ENCODE data around the gene UCN2. TPM values are rescaled to one million over a fixed set of nuclear protein-coding genes. Genes with fewer than 3 reads are reported as not detected.

UCN2 gene
- total and polyA plus RNA-seq, 2 experiments from 2014 or later = 0.30 to 1.5 TPM

GRCh38 chr3:48573973-48574585 is 10.5 kb upstream of the UCN2 start:
- WGBS (ENCODE audit: low lambda C conversion rate, missing lambda C conversion rate) = 96% methylated on average over 10 of the region's 10 CpGs
- H3K27ac ChIP-seq = no peak overlapping the region
- H3K4me3 ChIP-seq = no peak overlapping the region
- no peak overlapping the region for H3K4me2 ChIP-seq
- H3K36me3 ChIP-seq (replicated peaks; ENCODE audit: insufficient read depth, low read depth) = no peaks in the 10 kb centered on the region
- no peaks in the 10 kb centered on the region for H3K79me2 ChIP-seq
- no peaks in the 10 kb centered on the region for H4K20me1 ChIP-seq (ENCODE audit: insufficient read depth, poor library complexity, severe bottlenecking)
- no peaks in the 10 kb centered on the region for H3K9me2 ChIP-seq (replicated peaks; ENCODE audit: insufficient read depth)
- no peaks in the 10 kb centered on the region for H3K4me1 ChIP-seq (ENCODE audit: insufficient read depth)
- no peaks in the 10 kb centered on the region for H3K9me3 ChIP-seq (ENCODE audit: low read depth)
- no peaks in the 10 kb centered on the region for H3K27me3 ChIP-seq
- no peak overlapping the region for H2AFZ ChIP-seq
- DNase-seq (ENCODE audit: low spot score) = no peak
- TF ChIP-seq EZH2phosphoT487 (IDR thresholded peaks at IDR 0.05; ENCODE audit: low read depth, severe bottlenecking, unreplicated experiment) (no peak), EZH2 (IDR thresholded peaks at IDR 0.05; ENCODE audit: borderline replicate concordance) (no peak), CTCF (IDR thresholded peaks at IDR 0.05; ENCODE audit: poor library complexity) (no peak)

DNA sequence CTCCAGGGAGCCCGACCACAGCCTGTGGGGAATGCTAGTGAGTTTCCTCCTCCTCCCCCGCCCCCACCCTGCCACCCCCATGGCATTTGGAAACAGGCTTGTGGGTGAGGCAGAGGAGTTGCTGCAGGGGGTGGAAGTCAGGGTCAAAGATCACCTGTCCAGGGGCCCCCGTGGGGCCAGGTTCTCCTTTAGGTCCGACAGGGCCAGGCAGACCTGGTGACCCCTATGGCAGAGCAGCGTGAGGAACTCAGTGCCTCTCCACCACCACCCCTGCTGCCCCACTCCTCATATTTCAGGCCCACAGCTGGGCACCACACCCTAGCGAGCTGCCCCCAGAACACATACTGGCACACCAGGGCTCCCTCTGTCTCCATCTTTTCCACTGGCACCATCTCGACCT is 8.9 kb upstream of the UCN2 start:
- Histone ChIP-seq H3K27me3 (no peaks in the 10 kb centered on the region), H3K4me2 (no peak overlapping the region), H3K27ac (no peak overlapping the region), H2AFZ (no peak overlapping the region), H4K20me1 (ENCODE audit: insufficient read depth, poor library complexity, severe bottlenecking) (no peaks in the 10 kb centered on the region), H3K36me3 (replicated peaks; ENCODE audit: insufficient read depth, low read depth) (no peaks in the 10 kb centered on the region), H3K4me1 (ENCODE audit: insufficient read depth) (no peaks in the 10 kb centered on the region), H3K4me3 (no peak overlapping the region), H3K9me2 (replicated peaks; ENCODE audit: insufficient read depth) (no peaks in the 10 kb centered on the region), H3K79me2 (no peaks in the 10 kb centered on the region), H3K9me3 (ENCODE audit: low read depth) (no peaks in the 10 kb centered on the region)
- no peak for DNase-seq (ENCODE audit: low spot score)
- WGBS (ENCODE audit: low lambda C conversion rate, missing lambda C conversion rate) = 81% methylated on average over 5 of the region's 7 CpGs
- no peak for TF ChIP-seq CTCF (IDR thresholded peaks at IDR 0.05; ENCODE audit: poor library complexity)
- no peak for TF ChIP-seq EZH2phosphoT487 (IDR thresholded peaks at IDR 0.05; ENCODE audit: low read depth, severe bottlenecking, unreplicated experiment)
- no peak for TF ChIP-seq EZH2 (IDR thresholded peaks at IDR 0.05; ENCODE audit: borderline replicate concordance)

DNA sequence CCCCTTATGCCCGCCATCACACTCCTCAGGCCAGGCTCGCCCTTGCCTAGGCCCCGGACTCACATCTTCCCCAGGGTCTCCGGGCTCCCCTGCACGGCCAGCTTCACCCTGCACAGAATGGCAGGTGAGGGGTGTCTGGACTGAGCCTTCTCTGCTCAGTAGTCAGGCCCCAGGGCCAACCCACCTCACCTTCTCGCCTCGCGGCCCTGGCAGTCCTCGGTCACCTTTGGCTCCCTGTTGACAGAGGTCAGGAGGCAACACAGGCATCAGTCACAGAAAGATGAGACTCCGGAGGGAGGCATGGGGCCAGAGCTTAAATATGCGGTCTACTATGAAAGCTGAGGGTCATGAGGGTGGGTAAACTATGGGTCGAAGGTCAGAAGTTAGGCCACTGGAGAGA is 8.4 kb upstream of the UCN2 start:
- Histone ChIP-seq H3K27me3 (no peaks in the 10 kb centered on the region), H4K20me1 (ENCODE audit: insufficient read depth, poor library complexity, severe bottlenecking) (no peaks in the 10 kb centered on the region), H3K36me3 (replicated peaks; ENCODE audit: insufficient read depth, low read depth) (no peaks in the 10 kb centered on the region), H3K79me2 (no peaks in the 10 kb centered on the region), H3K4me2 (no peak overlapping the region), H2AFZ (no peak overlapping the region), H3K4me3 (no peak overlapping the region), H3K9me3 (ENCODE audit: low read depth) (no peaks in the 10 kb centered on the region), H3K9me2 (replicated peaks; ENCODE audit: insufficient read depth) (no peaks in the 10 kb centered on the region), H3K4me1 (ENCODE audit: insufficient read depth) (no peaks in the 10 kb centered on the region), H3K27ac (no peak overlapping the region)
- TF ChIP-seq EZH2 (IDR thresholded peaks at IDR 0.05; ENCODE audit: borderline replicate concordance) (no peak), CTCF (IDR thresholded peaks at IDR 0.05; ENCODE audit: poor library complexity) (no peak), EZH2phosphoT487 (IDR thresholded peaks at IDR 0.05; ENCODE audit: low read depth, severe bottlenecking, unreplicated experiment) (no peak)
- no peak for DNase-seq (ENCODE audit: low spot score)
- 89% methylated on average over 12 of the region's 12 CpGs for WGBS (ENCODE audit: low lambda C conversion rate, missing lambda C conversion rate)

Measured in hepatocyte (in vitro differentiated cells).